GM19438 (cell line): ENCODE data around the gene CCDC106.

Experiments used
- ATAC-seq: cut with Tn5 transposase; IDR thresholded peaks from one replicate; pipeline ENCODE4 v1.9.1; 2021; ENCODE audit warnings: low read depth; ENCODE audit not compliant: unreplicated experiment

CCDC106 gene

DNA sequence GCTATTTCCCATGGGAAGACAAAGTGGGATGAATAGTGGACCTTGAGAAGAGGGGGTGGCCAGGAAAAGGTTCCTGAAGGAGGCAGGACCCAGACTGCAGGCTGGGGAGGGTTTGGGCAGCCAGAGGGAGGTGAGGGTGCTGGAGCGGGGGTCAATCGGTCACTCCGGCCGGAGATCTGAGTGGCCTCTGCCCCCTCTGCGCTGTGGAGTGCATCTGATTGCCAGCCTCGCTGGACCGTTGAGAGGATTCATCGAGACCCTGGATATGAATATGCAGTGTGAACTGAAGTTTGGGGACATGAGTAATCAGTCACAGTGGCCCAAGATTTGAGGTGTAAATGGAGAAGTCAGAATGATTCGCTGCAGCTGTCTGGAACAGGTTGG, 12.7 kb upstream of the CCDC106 start:
- ATAC-seq, result no peak

DNA sequence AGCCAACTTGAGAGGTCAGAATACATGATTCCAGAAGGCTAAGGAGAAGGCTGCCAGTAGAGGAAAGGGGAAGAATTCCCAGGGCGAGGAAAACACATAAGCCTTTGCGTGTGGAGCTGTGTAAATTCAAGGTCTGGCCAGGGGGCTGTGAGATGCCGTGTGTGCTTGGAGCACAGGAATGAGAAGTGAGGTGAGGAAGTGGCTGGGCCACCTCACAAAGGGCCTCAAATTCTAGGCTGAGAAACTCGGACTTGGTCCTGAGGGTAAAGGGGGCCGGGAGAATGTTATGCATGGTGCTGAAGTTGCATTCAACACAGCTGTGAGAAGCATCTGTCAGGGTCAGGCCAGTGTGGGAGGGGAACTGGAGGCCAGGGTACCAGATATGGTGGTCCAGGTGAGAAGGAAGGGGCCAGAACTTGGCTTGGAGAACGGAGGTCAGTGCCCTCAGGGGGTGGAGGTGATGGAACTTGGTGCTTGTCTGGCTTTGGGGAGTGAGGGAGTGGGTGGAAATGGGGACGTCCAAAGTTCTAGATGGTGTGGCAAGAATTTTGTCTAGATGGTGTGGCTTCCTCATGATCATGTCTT, 12.1 kb upstream of the CCDC106 start:
- ATAC-seq, result no peak

DNA sequence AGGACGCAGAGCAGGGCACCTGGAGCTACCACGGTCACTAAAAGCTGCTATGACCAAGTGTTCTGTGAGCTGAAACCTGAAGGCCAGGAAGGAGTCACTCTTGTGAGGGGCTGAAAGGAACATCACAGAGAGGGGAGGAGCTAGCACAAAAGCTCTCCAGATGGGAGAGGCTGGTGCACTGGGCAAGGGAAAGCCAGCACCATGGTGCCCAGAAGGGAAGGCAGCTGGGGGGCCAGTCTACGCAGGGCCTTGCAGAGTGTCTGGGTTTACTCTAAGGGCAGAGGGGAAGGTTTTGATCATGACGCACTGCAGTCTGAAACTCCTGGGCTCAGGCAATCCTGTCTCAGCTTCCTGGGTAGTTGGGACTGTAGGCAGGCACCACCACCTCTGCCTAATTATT, 11.3 kb upstream of the CCDC106 start:
- ATAC-seq, result no peak

DNA sequence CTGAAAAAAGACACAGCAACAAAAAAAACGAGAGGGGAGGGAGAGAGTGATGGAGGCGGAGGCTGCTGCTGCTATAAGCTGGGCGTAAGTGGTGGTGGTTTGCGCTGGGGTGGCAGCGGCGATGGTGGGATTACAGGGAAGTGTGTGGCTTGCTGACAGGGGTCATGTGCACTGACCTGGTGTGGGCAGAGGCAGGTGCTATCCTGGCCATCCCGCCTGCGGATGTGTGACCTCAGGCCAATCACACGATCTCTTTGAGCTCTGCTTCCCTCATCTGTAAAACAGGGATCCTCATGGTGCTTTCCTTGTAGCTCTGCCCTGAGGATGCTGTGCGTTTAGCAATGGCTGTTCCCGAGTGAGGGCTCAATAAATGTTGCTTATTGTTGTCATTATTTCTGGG, 10.5 kb upstream of the CCDC106 start:
- no peak for ATAC-seq

DNA sequence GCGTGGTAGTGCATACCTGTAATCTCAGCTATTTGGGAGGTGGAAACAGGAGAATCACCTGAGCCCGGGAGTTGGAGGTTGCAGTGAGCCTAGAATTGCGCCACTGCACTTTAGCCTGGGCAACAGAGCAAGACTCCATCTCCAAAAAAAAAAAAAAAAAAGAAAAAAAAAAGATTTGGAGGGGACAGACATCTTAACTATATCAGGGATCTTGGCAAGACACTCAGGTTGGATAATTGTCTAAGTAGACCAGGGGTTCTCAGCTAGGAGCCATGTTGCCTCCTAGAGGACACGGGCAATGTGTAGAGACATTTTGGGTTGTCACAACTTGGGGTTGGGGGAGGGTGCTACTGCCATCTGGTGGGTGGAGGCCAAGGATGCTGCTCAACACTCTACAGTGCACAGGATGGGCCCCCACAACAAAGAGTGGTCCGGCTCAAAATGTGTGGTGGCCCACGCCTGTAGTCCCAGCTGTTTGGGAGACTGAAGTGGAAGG, 9.1 kb upstream of the CCDC106 start:
- no peak for ATAC-seq

DNA sequence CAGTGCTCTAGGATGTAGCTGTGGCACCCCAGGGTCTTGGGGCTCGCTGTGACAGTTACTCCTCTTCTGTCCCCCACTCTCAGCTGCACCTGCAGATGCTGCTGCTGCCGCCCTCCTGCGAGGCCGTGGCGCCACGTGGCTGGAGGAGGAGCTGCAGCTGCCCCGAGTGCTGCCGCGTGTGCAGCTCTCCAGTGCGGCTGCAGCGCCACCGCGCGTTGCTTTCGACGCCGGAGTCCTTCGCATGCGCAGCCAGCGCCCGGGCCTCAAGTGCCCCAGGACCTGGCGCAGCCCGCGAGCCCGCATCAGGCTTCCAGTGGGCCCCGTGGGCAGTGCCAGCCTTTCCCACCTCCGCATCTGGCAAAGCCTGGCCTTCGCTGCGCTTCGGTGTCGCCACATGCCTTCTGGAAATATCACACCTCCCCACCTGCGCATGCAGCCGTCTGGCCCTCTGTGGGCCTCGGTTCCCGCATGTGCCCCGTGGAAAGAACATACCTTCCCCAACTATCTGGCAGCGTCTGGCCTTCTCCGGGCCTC, 7.9 kb upstream of the CCDC106 start:
- no peak for ATAC-seq

DNA sequence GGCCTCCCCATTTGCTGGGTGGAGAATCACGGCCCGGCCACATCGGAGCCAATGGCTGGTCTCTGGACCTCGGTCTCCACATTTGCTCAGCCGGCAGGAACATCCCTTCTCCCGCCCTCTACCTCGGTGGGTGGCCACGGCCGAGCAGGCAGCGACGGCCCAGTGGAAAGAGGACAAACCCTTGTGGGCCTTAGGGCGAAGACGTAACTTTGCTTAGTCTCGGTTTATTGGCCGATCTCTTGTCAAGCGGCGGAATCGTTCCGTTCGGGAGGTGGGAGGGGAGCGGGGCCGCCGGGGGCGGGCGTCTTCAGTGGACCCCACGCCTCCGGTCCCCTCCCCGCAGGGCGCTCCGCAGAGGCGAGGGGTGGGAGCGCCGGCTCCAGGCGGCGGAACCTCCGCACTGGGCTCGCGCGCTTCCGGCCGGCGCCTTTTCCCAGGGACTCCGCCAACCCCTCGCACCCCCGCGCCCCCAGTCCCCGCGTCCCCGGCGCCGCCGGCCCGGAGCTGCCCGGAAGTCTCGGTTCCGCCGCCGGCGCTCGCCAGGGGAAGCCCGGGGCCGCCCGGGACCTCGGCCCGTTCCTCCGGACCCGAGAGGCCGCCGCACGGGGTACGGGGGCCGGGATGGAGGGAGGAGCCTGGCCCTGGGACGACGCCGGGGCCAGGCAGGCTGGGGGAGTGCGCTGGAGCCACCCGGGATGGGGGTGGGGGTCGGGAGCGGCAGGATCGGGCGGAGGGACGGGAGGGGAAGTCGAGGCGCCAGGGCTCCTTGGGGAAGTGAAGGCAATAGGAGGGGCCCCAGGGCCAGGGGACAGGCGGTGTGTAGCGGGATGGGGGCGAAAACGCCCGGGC, 7.2 kb upstream of the CCDC106 start, which contains the start of gene ZNF580:
Gene ZNF580 (plus strand): TSS at position 426 of the 849 bp plus-strand sequence. CDS start 1,507 bp downstream, outside the sequence.
- no peak for ATAC-seq

DNA sequence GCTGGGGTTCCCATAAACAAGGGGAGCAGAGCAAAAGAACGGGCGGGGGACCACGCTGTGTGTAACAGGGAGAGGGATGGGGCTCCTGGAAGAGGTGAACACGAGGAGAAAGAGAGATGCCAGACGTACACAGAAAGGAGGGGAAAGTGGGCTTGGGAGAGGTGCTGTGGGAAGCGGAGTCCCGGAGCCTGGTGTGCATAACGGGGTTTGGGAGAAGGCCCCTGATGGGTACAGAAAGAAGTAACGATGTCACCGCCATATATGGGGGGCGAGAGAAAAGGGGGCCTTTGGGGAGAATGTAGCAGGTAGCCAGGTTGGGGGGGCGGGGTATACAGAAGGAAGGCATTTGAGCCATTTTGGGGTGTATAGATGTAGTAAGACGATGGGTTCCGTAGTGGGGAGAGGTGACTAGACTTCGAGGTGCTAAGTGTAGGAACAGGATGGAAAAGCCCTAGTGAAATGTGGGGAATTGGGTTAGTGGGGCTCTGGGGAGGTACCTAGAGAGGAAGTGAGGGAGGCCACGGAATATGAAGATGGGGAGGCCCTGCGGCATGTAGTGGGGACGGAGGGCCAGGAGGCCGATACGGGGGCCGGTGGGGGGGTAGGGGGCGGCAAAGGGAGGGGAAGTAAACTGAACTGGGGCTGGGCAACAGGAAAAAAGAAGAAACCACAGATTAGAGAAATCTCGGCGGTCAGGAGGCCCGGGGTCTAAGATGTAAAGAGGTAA, 6.4 kb upstream of the CCDC106 start:
- no peak for ATAC-seq

DNA sequence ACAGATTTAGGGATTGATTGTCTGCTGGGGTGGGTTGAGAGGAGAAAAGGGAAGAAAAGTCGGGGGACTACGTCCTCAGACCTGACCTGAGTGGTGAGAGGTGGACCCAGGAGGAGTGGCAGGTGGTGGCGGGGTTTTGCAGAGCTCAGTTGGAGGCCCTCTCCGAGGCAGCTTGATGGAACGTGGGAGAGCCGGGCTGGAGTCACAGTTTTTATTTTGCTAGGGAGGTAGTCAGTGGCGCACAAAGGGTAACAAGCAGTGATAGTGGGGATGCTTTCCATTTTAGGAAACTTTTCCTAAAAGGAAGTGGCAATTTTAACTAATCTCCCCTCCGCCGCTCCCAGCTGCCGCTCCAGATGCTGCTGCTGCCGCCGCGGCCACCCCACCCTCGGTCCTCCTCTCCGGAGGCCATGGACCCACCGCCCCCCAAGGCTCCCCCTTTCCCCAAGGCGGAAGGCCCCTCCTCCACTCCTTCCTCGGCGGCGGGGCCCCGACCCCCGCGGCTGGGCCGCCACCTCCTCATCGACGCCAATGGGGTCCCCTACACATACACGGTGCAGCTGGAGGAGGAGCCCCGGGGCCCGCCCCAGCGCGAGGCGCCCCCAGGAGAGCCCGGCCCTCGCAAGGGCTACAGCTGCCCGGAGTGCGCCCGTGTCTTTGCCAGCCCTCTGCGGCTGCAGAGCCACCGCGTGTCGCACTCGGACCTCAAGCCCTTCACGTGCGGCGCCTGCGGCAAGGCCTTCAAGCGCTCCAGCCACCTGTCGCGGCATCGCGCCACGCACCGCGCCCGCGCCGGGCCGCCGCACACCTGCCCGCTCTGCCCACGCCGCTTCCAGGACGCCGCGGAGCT, 5.6 kb upstream of the CCDC106 start:
- ATAC-seq, result no peak

DNA sequence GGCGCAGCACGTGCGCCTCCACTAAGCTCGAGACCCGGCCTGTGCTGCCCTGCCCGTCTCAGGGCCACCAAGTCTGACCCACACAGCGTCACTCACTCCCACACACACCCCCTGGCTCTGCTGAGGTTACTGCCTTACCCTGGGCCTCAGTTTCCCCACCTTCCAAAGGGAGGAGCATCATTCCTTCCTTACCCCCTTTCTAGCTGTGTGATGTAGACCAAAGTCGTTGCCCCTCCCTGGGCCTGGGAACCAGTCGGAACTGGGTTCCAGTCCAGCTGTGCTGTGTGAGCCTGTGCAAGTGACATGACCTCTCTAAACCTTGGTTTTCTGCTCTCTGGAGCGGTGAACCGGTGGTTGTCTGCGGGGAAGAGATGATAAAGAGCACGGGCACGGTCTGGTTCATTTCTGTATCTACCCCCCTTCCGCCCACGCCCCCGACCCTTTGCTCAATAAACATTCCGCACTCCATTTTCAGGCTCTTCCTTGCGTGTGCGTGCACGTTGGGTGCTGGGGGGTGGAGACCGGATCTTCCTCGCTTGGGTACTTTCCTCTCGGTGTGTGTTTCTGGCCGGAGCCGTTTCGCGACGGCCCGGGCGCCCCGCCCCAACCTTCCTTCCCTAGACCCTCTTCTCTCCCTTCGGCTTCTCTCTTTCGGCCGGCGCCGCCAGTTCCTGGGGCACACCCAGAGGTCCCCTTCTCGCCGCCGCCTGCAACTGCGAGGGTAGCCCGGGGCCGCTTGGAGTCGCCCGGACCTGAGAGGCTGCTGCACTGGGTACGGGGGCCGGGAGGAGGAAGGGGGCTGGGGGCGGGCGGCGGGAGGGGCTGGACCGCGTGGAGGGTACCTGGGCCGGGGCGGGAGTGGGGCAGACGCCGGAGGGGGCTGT, 4.8 kb upstream of the CCDC106 start, which contains the start of gene ZNF581:
Gene ZNF581 (plus strand): TSS at position 647 of the 884 bp plus-strand sequence. CDS start 923 bp downstream, outside the sequence.
- ATAC-seq, result no peak

DNA sequence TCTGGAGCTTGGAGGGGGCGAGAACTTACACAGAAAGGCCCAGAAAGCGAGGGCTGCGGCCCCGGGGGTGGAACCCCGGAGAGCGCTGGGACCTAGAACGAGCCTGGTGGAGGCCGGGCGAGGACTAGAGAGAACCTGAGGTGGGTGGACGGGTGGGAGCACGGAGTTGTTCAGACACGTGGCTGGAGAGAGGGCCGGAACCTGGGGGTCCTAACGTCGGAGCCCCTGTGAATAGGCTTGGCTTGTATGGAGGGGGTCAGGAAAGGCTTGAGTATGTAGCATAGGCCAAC, 4.2 kb upstream of the CCDC106 start:
- ATAC-seq, result no peak

DNA sequence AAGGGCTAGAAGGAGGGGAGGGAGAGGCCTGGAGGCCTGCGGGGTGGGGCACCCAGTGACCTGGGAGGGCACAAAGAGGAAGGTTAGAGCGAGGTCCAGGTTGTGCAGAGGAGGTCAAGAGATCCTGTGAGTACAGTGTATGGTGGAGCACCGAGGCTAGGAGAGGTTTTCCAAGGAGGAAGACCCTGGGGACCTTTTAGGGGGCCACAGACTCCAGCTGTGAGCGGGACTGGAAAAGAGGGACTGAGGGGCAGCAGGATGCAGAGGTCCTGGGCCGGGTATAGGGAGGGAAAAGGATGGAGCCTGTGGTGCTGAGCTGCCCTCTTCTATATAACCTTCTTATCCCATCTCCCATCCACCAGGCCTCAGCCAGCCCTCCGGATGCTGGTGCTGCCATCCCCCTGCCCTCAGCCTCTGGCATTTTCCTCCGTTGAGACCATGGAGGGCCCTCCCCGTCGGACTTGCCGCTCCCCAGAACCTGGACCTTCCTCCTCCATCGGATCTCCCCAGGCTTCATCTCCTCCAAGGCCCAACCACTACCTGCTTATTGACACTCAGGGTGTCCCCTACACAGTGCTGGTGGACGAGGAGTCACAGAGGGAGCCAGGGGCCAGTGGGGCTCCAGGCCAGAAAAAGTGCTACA, 3.7 kb upstream of the CCDC106 start:
- ATAC-seq, result no peak

DNA sequence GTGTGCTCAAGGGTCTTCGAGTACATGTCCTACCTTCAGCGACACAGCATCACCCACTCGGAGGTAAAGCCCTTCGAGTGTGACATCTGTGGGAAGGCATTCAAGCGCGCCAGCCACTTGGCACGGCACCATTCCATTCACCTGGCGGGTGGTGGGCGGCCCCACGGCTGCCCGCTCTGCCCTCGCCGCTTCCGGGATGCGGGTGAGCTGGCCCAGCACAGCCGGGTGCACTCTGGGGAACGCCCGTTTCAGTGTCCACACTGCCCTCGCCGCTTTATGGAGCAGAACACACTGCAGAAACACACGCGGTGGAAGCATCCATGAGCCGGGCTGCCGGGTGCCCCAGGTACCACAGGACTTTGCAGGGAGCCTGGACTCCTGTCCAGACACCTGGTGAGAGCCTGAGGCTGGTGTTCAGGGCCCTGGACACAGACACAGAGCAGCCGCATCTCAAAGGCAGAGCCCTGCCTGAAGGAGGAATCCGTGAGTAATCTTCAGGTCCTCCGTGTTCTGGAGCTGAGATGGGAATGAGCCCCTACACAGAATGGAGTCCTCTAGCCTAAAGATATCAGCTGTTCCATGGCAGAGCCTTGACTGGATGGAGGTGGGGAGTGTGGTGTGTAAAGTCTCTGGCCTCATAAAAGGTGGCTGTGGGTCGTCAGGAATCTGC, 3.0 kb upstream of the CCDC106 start:
- ATAC-seq, result no peak

DNA sequence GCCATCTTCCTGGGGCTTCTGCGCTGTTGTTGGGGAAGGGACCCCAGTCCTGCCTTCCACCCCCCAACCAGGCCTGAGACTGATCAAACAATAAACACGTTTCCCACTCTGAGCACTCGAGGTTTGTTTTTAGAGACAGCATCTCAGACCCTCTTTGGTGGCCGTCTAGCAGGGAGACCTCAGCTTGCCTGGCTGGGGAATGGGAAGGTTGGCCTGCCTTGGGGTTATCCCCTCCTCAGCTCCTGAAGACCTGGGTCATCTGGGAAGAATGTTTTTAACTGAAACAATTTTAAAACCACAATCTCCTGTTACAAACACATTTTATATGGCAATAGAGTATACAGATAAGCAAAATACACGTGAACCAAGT, 2.5 kb upstream of the CCDC106 start:
- no peak for ATAC-seq

DNA sequence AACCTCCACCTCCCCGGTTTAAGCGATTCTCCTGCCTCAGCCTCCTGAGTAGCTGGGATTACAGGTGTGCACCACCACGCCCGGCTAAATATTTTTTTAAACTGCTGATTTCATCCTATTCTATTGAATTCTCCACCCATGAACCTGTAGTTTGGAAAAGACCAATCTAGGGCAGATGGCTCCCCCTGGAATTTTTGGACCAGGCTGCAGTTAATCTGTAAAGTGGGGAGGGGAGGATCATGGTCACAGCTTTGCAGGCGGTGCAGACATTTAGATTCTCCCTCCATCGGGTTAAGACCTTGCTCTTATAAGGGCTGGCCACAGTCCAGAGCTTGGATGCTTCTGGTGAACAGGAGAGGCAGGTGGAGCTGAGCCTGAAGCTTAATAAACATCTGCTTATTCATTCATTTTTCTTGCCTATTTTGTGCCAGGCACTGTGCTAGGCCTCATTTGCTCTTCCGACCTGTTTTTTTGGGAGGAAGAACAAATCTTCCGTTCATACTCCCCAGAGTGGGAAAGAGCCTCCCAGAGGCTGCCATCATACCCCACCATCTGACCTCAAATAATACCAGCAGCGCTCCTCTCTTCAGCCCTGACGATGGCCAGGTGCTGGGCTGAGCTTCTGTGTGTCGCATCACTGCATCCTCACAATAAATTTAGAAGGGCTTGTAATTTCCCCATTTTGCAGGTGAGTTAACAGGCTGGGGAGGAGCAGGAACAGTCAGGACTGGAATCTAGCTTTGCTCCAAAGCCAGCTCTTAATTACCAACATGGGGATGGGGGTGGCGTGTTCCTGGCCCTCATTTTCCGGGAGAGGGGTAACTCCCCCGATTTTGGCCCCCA, 902 bp upstream of the CCDC106 start:
- no peak for ATAC-seq

DNA sequence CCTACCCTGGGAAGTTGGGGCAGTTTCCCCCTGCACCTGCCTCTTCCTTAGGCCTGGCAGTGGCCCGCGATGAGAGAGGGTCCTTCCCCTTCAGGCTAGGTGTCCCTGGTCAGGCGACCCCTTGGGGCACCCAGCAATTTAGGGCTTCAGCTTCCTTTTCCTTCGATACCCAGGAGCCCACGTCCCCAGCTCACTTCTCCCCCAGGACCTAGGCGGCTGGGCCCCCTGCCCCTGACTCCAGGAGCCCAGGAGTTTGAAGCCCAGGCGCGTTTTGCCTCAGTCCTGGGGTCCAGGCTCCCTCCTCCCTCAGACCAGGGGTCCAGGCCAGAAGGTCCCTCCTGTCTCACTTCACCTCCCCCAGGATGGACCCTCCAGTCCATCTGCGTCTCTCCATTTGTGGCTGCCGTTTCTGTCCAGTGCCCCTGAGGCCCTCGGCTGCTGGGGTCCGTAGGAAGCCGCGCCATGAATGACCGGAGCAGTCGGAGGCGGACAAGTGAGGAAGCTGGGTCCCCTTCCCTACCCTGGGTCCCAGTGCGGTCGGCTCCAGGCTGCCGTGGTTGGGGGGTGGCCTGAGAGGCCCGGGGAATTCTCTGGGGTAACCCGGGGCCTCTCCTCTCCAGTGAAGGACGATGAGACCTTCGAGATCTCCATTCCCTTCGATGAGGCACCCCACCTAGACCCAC, 714 bp downstream of the CCDC106 start:
- ATAC-seq, result no peak
